Kidney (tissue), 14 donors: Measurements from ENCODE around the gene TSPAN14. TPM values are rescaled to one million over a fixed set of nuclear protein-coding genes. Genes with fewer than 3 reads are reported as not detected.

Source experiments
- DNase-seq, 5 donors: peaks; one replicate each; pipeline ENCODE4 v3.0.0-alpha.2; 2013 to 2020
- FAIRE-seq: peaks from 2 replicates; lab custom pipeline; 2012; peaks lifted over from hg19 to GRCh38; lab: Jason Lieb, UNC
- H3K27ac ChIP-seq, 2 donors: one replicate each; pipeline ENCODE4 v1.7.0; 2013; ENCODE audit warnings: low read depth in 2 of 2, low read length in 2 of 2, inconsistent platforms in 1 of 2
- H3K27me3 ChIP-seq: one replicate; pipeline ENCODE4 v1.7.1; 2013; ENCODE audit warnings: low read length, inconsistent platforms; ENCODE audit not compliant: control insufficient read depth, insufficient read depth
- H3K36me3 ChIP-seq, 3 donors: one replicate each; pipeline versions ENCODE4 v1.7.0 to v1.7.1; 2013; ENCODE audit warnings: low read length in 3 of 3, control low read depth in 1 of 3, inconsistent platforms in 1 of 3; ENCODE audit not compliant: insufficient read depth in 3 of 3, control insufficient read depth in 2 of 3
- H3K4me1 ChIP-seq, 3 donors: one replicate each; pipeline versions ENCODE4 v1.7.0 to v1.7.1; 2013; ENCODE audit warnings: low read length in 3 of 3, inconsistent platforms in 1 of 3, low read depth in 1 of 3; ENCODE audit not compliant: control insufficient read depth in 2 of 3, insufficient read depth in 2 of 3
- H3K4me3 ChIP-seq, 3 donors: one replicate each; pipeline versions ENCODE4 v1.7.0 to v1.8.1; 2013; ENCODE audit warnings: low read length in 3 of 3, control low read depth in 1 of 3, inconsistent platforms in 1 of 3
- H3K9ac ChIP-seq, 3 donors: one replicate each; pipeline versions ENCODE4 v1.7.0 to v1.7.1; 2013; ENCODE audit warnings: low read length in 3 of 3, control low read depth in 1 of 3, inconsistent platforms in 1 of 3
- H3K9me3 ChIP-seq, 3 donors: one replicate each; pipeline versions ENCODE4 v1.7.0 to v1.7.1; 2013; ENCODE audit warnings: low read length in 3 of 3, control low read depth in 1 of 3, inconsistent platforms in 1 of 3; ENCODE audit not compliant: control insufficient read depth in 2 of 3, insufficient read depth in 1 of 3
- intact Hi-C: fragments of 100-400 bp; cut with DNase I; formaldehyde crosslinking; loops from one replicate; pipeline ENCODE4 v1.11.1; 2022
- polyA plus RNA-seq: library from polyadenylated mRNA; stranded (reverse); fragments of 350-450 nt; fragmentation: Illumina TruSeq; extraction: RNeasy Lipid Tissue Mini Kit (QIAGEN cat#74804); gene quantifications from one replicate; pipeline ENCODE4 v1.2.3, GENCODE V29; 2014; ENCODE audit warnings: low read depth, low replicate concordance; ENCODE audit not compliant: insufficient read depth
- total RNA-seq: library from RNA; stranded (reverse); fragmentation: NEBNext Ultra II Directional; extraction: Animal tissue kit (Norgen Biotek cat#: 25700); gene quantifications from one replicate; pipeline ENCODE4 v1.2.1, GENCODE V29; 2021
- TF ChIP-seq, protein P1 (sequence below): IDR thresholded peaks from 3 replicates; pipeline ENCODE4 v1.5.1; 2012; ENCODE audit warnings: mild to moderate bottlenecking, moderate library complexity, borderline replicate concordance; ENCODE audit not compliant: insufficient read depth; ENCODE audit errors: extremely low read depth
- donor health status: control.
- donor health status: control.
- donor health status: control.
- donor health status: control.
- donor health status: control.
- donor health status: DM: yes; HTN: yes; CAD: no.
- donor health status: Normal renal cell carcinoma (clear cell type).

TSPAN14 gene
- total and polyA plus RNA-seq, 2 donors from 2014 or later: 36.8 to 183 TPM

DNA sequence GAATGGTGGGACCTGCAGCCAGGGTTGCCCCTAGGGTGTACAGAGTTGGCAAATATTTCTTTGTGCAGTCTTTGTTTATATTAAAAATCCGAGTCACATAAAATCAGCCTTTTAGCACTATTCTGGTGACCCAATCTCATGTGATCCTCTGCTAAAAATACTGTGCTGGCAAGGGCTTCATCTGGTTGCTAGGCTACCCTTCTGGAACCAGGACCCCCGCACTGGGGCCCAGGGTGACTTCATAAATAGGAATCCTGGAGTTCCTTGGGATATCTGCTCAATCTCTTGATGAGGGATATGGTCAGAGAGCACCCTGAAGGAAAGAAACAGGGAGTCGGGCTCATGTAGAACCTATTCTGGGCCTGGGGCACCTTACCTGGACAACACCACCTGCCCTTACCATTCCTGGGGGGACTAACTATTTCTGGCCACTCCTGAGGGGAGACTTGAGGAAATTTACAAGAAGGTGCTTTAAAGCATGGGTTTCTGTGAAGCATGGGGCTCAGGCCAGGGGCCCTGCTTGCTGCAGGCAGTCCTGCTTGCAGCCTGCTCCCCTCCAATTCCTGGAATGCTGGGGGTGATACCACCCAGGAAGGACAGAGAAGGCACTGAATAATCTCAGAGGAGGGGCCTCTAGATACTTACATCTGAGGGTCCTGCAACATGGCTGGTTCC is 128.3 kb downstream of the TSPAN14 start:
- intact Hi-C loops: no loop called here
- FAIRE-seq (no peak), DNase-seq (peak in 2 of 5 donors; percentile 21 to 40)

More for the DNA sequence above, 128.3 kb downstream of the TSPAN14 start:
- Histone ChIP-seq H3K36me3 (no peaks in the 10 kb centered on the region), H3K4me3 (no peak overlapping the region), H3K9ac (no peak overlapping the region), H3K27me3 (no peaks in the 10 kb centered on the region), H3K9me3 (no peaks in the 10 kb centered on the region), H3K4me1 (no peaks in the 10 kb centered on the region), H3K27ac (no peak overlapping the region)
- TF ChIP-seq, protein P1, sequence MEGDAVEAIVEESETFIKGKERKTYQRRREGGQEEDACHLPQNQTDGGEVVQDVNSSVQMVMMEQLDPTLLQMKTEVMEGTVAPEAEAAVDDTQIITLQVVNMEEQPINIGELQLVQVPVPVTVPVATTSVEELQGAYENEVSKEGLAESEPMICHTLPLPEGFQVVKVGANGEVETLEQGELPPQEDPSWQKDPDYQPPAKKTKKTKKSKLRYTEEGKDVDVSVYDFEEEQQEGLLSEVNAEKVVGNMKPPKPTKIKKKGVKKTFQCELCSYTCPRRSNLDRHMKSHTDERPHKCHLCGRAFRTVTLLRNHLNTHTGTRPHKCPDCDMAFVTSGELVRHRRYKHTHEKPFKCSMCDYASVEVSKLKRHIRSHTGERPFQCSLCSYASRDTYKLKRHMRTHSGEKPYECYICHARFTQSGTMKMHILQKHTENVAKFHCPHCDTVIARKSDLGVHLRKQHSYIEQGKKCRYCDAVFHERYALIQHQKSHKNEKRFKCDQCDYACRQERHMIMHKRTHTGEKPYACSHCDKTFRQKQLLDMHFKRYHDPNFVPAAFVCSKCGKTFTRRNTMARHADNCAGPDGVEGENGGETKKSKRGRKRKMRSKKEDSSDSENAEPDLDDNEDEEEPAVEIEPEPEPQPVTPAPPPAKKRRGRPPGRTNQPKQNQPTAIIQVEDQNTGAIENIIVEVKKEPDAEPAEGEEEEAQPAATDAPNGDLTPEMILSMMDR: no peak

Other genes starting within 250 kb of the TSPAN14 start
- 435 TPM for gene ANXA11, start 248.8 kb upstream of the TSPAN14 start, total RNA-seq
- gene ANXA11, start 248.8 kb upstream of the TSPAN14 start, polyA plus RNA-seq: 543 TPM
- gene MAT1A, start 164.7 kb upstream of the TSPAN14 start, total RNA-seq: 1.1 TPM
- gene MAT1A, start 164.7 kb upstream of the TSPAN14 start, polyA plus RNA-seq: 2.9 TPM
- not detected for gene DYDC1, start 97.6 kb upstream of the TSPAN14 start, total RNA-seq
- not detected for gene DYDC1, start 97.6 kb upstream of the TSPAN14 start, polyA plus RNA-seq
- 0.57 TPM for gene DYDC2, start 97.5 kb upstream of the TSPAN14 start, total RNA-seq
- 0.22 TPM for gene DYDC2, start 97.5 kb upstream of the TSPAN14 start, polyA plus RNA-seq
- gene PRXL2A, start 45.8 kb upstream of the TSPAN14 start, total RNA-seq: 69.4 TPM
- gene PRXL2A, start 45.8 kb upstream of the TSPAN14 start, polyA plus RNA-seq: 101 TPM
- gene SH2D4B, start 83.6 kb downstream of the TSPAN14 start, total RNA-seq: 0.09 TPM
- not detected for gene SH2D4B, start 83.6 kb downstream of the TSPAN14 start, polyA plus RNA-seq